Psoas muscle (tissue), 8 donors: ENCODE measurements around the gene TRABD2A. TPM values are rescaled to one million over a fixed set of nuclear protein-coding genes. Genes with fewer than 3 reads are reported as not detected.

Source experiments
- ATAC-seq, 4 donors: fragments of 200-7000 bp; cut with Tn5 transposase; one replicate each; pipeline ENCODE4 v1.9.1; 2020; ENCODE audit warnings: moderate library complexity in 3 of 4, mild to moderate bottlenecking in 2 of 4
- DNase-seq, 2 donors: peaks; one replicate each; pipeline ENCODE4 v3.0.0-alpha.2; 2020
- H3K27ac ChIP-seq: fragments of 200-600 bp; one replicate; pipeline ENCODE4 v1.8.0; 2022
- H3K27me3 ChIP-seq, 3 donors: fragments of 200-600 bp in 1 of 3; one replicate each; pipeline versions ENCODE4 v1.6.1 to v1.8.0; 2013 to 2022; ENCODE audit warnings: low read length in 2 of 3, mild to moderate bottlenecking in 2 of 3, moderate library complexity in 1 of 3; ENCODE audit not compliant: insufficient read depth in 3 of 3
- H3K36me3 ChIP-seq, 2 donors: fragments of 200-600 bp in 1 of 2; one replicate each; pipeline versions ENCODE4 v1.6.1 to v1.8.0; 2013 to 2022; ENCODE audit warnings: low read depth in 1 of 2, mild to moderate bottlenecking in 1 of 2, moderate library complexity in 1 of 2; ENCODE audit not compliant: insufficient read depth in 1 of 2
- H3K4me1 ChIP-seq: fragments of 200-600 bp; one replicate; pipeline ENCODE4 v1.8.0; 2022
- H3K4me3 ChIP-seq: fragments of 200-600 bp; one replicate; pipeline ENCODE4 v1.8.0; 2022; ENCODE audit warnings: mild to moderate bottlenecking
- H3K9me3 ChIP-seq: fragments of 200-600 bp; one replicate; pipeline ENCODE4 v1.8.0; 2022
- WGBS, 3 donors: extraction: QIAGEN DNeasy Blood & Tissue Kit; methylation state at CpG; one replicate each; pipeline versions ENCODE4 v1.1.6 to v1.1.7; 2013; 5-methylcytosine and 5-hydroxymethylcytosine counted together
- intact Hi-C, 2 donors: fragments of 100-400 bp; cut with DNase I; formaldehyde crosslinking; loops; one replicate each; pipeline versions ENCODE4 v1.11.0 to v1.14.2; 2022
- polyA plus RNA-seq, 3 donors: library from polyadenylated mRNA; stranded (reverse); fragments of 200-250 nt; gene quantifications; one replicate each; pipeline ENCODE4 v1.2.3, GENCODE V29; 2013
- total RNA-seq, 4 donors: library from RNA; stranded (reverse); fragmentation: NEBNext Ultra II Directional in 2 of 4; extraction: Animal tissue kit (Norgen Biotek cat#: 25700) in 2 of 4; gene quantifications; one replicate each; pipeline versions ENCODE4 v1.2.1 to v1.2.4, GENCODE V29; 2021 to 2023
- TF ChIP-seq, protein P1 (sequence below): fragments of 200-600 bp; IDR thresholded peaks from one replicate; pipeline ENCODE4 v1.8.0; 2022; ENCODE audit warnings: antibody characterized with exemption
- donor health status: healthy with polysubstance abuse.
- donor health status: DM: no; HTN: no; CAD: no; lungs with moderate emphysema.
- donor health status: Bipolar disorder and iron deficiency.
- donor health status: healthy.
- donor health status: DM: yes; HTN: yes; CAD: no.
- donor health status: DM: no; HTN: no; CAD: no.
- donor health status: DM: no; HTN: no; CAD: no.
- donor health status: DM: yes; HTN: yes; CAD: no.

The TRABD2A gene
- total and polyA plus RNA-seq, 7 donors = 0.27 to 0.74 (median 0.35) TPM

GRCh38 chr2:84832772-84833461 lies 48.0 kb downstream of the TRABD2A start:
- Histone ChIP-seq H3K4me3 (no peak overlapping the region), H3K27me3 (peaks cover 0 to 3% (median 0%) of the 10 kb centered on the region in 3 donors), H3K9me3 (peaks cover 10% of the 10 kb centered on the region), H3K4me1 (no peaks in the 10 kb centered on the region), H3K27ac (no peak overlapping the region), H3K36me3 (no peaks in the 10 kb centered on the region)
- intact Hi-C loops = no loop called here
- WGBS, 3 donors = 48 to 59% (median 51%) methylated on average over 5 of the region's 5 CpGs
- TF ChIP-seq, protein P1, sequence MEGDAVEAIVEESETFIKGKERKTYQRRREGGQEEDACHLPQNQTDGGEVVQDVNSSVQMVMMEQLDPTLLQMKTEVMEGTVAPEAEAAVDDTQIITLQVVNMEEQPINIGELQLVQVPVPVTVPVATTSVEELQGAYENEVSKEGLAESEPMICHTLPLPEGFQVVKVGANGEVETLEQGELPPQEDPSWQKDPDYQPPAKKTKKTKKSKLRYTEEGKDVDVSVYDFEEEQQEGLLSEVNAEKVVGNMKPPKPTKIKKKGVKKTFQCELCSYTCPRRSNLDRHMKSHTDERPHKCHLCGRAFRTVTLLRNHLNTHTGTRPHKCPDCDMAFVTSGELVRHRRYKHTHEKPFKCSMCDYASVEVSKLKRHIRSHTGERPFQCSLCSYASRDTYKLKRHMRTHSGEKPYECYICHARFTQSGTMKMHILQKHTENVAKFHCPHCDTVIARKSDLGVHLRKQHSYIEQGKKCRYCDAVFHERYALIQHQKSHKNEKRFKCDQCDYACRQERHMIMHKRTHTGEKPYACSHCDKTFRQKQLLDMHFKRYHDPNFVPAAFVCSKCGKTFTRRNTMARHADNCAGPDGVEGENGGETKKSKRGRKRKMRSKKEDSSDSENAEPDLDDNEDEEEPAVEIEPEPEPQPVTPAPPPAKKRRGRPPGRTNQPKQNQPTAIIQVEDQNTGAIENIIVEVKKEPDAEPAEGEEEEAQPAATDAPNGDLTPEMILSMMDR = no peak
- no peak for DNase-seq
- ATAC-seq = no peak

DNA sequence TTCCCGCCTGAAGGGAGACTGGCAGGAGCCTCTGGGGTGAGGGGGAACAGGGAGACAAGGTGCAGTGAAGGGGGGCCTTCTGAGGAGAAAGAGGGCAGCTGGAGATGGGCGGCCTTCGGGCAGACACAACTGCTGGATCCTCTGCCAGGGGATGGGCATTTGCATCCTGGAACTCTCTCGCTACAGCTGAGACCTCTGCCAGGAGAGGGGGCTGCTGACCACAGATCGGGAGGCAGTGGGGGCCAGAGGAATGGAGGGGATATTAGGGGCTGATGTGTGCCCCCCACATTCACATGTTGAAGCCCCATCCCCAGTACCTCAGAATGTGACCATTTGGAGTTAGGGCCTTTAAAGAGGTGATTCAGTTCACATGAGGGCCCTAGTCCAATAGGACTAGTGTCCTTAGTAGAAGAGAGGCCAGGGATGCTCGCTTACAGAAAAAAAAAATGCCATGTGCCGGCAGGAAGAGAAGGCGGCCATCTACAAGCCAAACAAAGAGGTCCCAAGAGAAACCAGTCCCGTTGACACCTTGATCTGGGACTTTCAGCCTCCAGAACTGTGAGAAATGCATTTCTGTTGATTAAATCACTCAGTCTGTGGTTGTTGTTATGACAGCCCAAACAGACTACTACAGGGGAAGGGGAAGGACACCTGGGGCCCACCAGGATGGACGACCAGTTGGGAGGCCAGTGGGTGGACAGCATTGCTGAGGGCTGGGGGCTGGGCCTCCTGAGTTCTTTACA lies 50.0 kb downstream of the TRABD2A start:
- WGBS, 3 donors = 70 to 77% (median 74%) methylated on average over 10 of the region's 10 CpGs
- Histone ChIP-seq H3K36me3 (no peaks in the 10 kb centered on the region), H3K27ac (no peak overlapping the region), H3K4me1 (no peaks in the 10 kb centered on the region), H3K27me3 (peaks cover 0 to 3% (median 0%) of the 10 kb centered on the region in 3 donors), H3K4me3 (no peak overlapping the region), H3K9me3 (peaks cover 5% of the 10 kb centered on the region)
- TF ChIP-seq, protein P1 = no peak
- ATAC-seq (no peak), DNase-seq (no peak)
- intact Hi-C loops = no loop called here

DNA sequence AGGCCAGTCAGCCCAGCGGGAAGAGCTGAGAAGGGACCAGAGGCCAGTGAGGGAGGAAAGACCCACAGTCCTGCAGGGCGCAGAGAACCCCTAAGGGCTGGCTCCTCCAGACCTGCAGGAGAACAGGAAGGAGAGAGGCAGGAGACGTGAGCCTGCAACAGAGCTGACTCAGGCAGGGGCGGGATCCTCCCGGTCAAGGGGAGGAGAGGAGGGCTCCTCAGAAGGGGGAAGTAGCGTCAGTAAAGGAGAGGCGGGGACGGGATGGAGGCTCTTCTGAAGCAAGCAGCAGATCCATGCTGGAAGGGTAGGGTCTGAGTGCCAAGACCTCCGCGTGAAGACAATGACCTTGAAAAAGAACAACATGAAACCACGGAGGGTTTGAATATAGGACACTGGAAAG lies 50.8 kb downstream of the TRABD2A start:
- no peak overlapping the region for H3K4me3 ChIP-seq
- DNase-seq (peak in 1 of 2 donors; percentile 61), ATAC-seq (no peak)
- peaks cover 2% of the 10 kb centered on the region for H3K9me3 ChIP-seq
- intact Hi-C loops = no loop called here
- H3K4me1 ChIP-seq = no peaks in the 10 kb centered on the region
- H3K27me3 ChIP-seq = peaks cover 0 to 3% (median 0%) of the 10 kb centered on the region in 3 donors
- TF ChIP-seq, protein P1 = no peak
- no peak overlapping the region for H3K27ac ChIP-seq
- WGBS, 3 donors = 57 to 64% (median 62%) methylated on average over 11 of the region's 11 CpGs
- no peaks in the 10 kb centered on the region for H3K36me3 ChIP-seq

DNA sequence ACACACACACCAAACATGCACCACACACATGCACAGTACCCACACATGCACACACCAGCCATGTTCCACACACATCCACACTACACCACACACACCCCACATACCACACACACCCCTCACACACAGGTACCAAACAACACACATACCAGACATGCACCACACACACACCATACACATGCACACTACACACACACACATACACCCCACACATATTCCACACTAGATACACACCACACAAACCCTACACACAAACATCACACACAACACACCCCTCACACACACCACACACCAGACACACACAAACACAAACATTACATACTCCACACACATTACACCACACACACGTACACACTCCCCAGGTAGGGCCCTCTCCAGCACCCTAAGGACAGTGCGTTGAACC lies 51.2 kb downstream of the TRABD2A start:
- WGBS, 3 donors = 83 to 88% (median 86%) methylated on average over 2 of the region's 2 CpGs
- no peaks in the 10 kb centered on the region for H3K4me1 ChIP-seq
- TF ChIP-seq, protein P1 = no peak
- H3K36me3 ChIP-seq = no peaks in the 10 kb centered on the region
- H3K9me3 ChIP-seq = no peaks in the 10 kb centered on the region
- peaks cover 0 to 3% (median 0%) of the 10 kb centered on the region in 3 donors for H3K27me3 ChIP-seq
- no peak for DNase-seq
- intact Hi-C loops = no loop called here
- no peak for ATAC-seq
- no peak overlapping the region for H3K27ac ChIP-seq
- no peak overlapping the region for H3K4me3 ChIP-seq
